ENCODE data around the gene FOSL2.

Gene FOSL2

GRCh38 chr2:28390746-28391563, 1.7 kb upstream of the FOSL2 start:
- DNase-seq (ENCODE audit: low read depth), result peak; percentile 93
- H3K4me3 ChIP-seq (ENCODE audit: low read depth, low read length), result peak overlapping the region; percentile 93
- TF ChIP-seq CTCF (conservative IDR thresholded peaks at IDR 0.05; ENCODE audit: low read depth, low read length), result no peak

GRCh38 chr2:28391564-28392296, 928 bp upstream of the FOSL2 start:
- peak overlapping the region; percentile 93 for H3K4me3 ChIP-seq (ENCODE audit: low read depth, low read length)
- DNase-seq (ENCODE audit: low read depth), result peak; percentile 91
- no peak for TF ChIP-seq CTCF (conservative IDR thresholded peaks at IDR 0.05; ENCODE audit: low read depth, low read length)

GRCh38 chr2:28393114-28393836, 617 bp downstream of the FOSL2 start:
- peak overlapping the region; percentile 93 for H3K4me3 ChIP-seq (ENCODE audit: low read depth, low read length)
- TF ChIP-seq CTCF (conservative IDR thresholded peaks at IDR 0.05; ENCODE audit: low read depth, low read length), result no peak
- DNase-seq (ENCODE audit: low read depth), result peak; percentile 76

- TF ChIP-seq CTCF (conservative IDR thresholded peaks at IDR 0.05; ENCODE audit: low read depth, low read length), result no peak
- DNase-seq (ENCODE audit: low read depth), result peak; percentile 73
- peak overlapping the region; percentile 93 for H3K4me3 ChIP-seq (ENCODE audit: low read depth, low read length)
Observed at GRCh38 chr2:28394331-28394877, 1.7 kb downstream of the FOSL2 start.

GRCh38 chr2:28394997-28395333, 2.3 kb downstream of the FOSL2 start:
- peak; percentile 44 for DNase-seq (ENCODE audit: low read depth)
- no peak for TF ChIP-seq CTCF (conservative IDR thresholded peaks at IDR 0.05; ENCODE audit: low read depth, low read length)
- H3K4me3 ChIP-seq (ENCODE audit: low read depth, low read length), result peak overlapping the region; percentile 93

GRCh38 chr2:28395334-28396061, 2.8 kb downstream of the FOSL2 start:
- peak; percentile 82 for DNase-seq (ENCODE audit: low read depth)
- TF ChIP-seq CTCF (conservative IDR thresholded peaks at IDR 0.05; ENCODE audit: low read depth, low read length), result no peak
- H3K4me3 ChIP-seq (ENCODE audit: low read depth, low read length), result peak overlapping the region; percentile 93

All from choroid plexus epithelial cell (primary cell).